Raji (cell line): Measurements from ENCODE around the gene GRK1.

Experiments used
- POLR2A ChIP-seq: IDR thresholded peaks from 2 replicates; pipeline ENCODE4 v1.6.1; 2011; ENCODE audit warnings: low read depth, low read length, control low read depth; ENCODE audit not compliant: insufficient read depth

Gene GRK1

DNA sequence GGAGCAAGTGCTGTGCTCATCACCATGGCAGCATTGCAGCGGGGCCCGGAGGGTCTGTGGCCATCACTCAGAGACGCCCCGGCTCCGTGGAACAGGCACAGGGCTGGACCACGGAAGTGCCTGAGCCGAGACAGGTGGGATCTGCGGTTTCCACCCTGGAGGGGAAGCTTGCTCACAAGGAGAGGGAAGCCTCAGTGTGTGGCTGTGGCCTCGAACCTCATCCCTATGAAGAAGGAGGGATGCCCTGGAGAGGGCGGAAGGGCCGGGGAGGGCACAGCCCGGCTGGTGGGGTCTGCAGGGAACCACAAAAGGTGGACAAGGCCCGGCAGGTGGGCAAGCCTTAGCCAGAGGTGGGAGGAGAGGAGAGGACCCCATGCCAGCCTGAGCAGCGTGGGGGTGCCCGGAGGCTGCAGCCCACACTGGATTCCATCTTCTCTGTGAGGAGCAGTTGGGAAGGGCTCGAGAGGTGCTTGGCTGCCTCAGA is 61.6 kb downstream of the GRK1 start:
- no peak for TF ChIP-seq POLR2A

DNA sequence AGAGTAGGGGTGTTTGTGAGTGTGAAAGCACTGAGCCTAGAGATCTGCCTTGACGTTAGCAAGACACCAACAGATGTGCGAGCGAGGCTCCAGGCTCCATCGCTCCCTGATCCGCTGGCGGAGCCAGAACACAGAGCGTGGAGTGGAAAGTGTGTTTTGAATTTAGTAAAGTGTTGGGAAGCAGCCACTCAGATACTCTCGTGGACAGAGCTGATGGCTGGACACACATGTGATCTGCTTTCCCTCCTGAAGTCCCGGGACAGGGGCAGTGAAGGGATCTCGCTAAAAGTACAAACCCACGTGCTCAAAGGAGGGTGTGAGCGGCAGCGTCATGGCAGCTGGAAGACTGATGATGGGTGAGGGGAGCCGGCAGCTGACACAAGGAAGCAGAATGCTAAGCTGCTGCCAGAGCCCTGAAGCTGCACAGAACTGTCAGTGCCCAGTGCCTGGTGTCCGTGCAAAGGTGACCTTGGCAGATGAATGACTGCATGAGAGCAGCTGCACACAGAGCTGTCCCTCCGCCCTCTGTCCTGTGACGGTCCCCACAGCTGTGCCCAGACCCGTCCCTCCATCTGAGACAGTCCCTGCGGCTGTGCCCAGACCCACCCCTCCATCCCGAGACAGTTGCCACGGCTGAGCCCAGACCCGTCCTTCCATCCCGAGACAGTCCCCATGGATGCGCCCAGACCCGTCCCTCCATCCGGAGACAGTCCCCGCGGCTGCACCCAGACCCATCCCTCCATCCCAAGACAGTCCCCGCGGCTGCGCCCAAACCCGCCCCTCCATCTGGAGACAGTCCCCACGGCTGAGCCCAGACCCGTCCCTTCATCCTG is 62.4 kb downstream of the GRK1 start:
- no peak for TF ChIP-seq POLR2A

DNA sequence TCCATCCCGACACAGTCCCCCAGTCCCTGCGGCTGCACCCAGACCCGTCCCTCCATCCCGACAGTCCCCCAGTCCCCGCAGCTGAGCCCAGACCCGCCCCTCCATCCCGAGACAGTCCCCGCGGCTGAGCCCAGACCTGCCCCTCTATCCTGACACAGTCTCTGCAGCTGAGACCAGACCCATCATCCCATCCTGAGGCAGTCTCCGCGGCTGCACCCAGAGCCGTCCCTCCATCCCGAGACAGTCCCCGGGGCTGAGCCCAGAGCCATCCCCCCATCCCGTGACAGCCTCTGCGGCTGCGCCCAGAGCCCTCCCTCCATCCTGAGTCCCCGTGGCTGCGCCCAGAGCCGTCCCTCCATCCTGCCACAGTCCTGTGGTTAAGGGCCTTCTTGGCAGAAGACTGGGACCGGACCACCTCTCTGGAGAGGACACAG is 63.3 kb downstream of the GRK1 start:
- TF ChIP-seq POLR2A = no peak

DNA sequence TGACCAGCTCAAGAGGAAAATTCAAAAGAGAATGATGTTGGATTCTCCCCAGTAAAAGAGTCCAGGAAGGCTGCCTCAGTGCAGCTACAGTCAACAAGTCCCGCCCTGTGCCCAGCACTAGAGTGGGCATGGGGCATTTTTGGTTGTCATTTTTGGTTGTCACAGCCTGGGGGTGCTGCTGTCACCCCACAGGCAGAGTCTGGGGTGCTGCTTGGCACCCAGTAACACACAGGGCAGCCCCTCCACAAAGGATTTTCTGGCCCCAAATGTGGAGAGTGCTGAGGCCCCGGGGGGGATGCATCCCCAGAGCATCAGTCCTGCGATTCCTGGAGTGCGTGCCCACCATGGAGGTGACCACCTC is 63.8 kb downstream of the GRK1 start:
- no peak for TF ChIP-seq POLR2A

DNA sequence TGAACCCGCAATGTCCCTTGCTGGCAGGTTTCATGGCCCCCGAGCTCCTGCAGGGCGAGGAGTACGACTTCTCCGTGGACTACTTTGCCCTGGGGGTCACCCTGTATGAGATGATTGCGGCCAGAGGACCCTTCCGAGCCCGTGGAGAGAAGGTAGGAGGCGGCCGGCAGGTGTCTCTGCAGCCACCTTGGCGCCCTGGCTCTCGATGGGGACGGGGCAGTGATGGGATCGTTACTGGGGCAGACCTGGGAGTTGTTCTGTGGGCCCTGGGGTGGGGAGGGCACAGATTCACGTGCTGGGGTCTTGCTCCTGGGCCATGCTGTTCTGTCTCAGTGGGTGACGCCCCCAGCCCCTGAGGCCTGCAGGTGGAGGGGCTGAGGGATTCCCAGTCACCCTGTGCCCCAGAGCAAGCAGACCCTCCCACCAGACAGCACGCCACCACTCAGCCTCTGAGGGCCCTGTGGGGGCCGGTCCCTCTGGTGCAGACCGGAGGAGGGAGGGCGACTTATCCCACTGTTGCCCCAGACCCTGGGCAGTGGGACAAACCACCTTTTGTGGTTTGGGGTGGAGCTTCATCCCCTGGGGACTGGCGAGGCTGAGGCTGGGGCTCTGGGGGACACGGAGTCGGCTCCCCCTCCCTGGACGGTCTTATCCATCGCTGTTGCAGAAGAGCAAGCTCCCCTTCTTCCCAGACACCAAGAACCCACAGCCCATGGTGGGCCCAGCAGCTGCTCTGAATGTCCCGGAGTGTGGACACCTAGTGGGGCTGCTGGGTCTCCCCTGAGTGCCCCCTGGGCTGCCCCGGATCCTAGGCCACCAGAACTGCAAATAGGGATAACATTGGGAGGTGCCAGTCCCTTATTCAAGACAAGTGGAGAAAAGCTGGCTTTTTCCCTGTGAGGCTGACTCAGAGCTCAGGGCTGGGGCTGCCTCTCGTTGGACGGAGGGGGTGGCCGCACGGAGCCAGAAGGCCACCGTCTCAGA is 64.5 kb downstream of the GRK1 start:
- no peak for TF ChIP-seq POLR2A

DNA sequence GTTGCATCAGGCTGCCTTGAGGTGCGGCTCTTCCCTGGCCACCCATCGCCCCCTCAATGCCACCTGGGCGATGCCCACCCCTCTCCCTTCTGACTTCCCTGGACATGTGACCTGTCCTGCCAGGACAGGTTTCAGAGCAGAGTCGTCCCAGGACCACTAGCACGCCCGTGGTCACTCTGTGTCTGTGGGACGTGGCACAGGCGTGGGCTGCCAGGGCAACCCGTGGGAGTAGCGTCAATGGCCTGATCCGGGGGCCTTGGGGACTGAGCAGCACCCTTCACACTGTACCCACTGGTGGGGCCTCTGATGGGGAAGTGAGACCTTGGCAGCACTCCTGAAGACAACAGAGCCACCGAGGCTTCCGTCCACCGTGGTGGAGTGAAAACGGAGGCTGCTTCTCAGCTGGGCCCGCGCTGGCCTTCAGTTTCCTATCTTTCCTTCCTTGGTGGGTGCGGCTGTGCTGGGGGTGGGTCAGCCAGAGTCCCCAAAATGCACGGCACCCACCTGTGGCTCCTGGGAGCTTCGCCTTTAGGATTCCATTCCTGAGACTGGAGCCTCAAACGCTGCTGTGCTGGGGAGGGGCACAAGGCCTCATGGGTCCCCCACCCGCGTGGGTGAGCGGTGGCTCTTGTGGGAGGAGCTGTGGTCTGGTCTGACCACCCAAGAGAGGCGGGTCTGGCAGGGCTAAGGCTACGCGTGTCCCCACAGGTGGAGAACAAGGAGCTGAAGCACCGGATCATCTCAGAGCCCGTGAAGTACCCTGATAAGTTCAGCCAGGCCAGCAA is 65.3 kb downstream of the GRK1 start:
- TF ChIP-seq POLR2A = no peak

DNA sequence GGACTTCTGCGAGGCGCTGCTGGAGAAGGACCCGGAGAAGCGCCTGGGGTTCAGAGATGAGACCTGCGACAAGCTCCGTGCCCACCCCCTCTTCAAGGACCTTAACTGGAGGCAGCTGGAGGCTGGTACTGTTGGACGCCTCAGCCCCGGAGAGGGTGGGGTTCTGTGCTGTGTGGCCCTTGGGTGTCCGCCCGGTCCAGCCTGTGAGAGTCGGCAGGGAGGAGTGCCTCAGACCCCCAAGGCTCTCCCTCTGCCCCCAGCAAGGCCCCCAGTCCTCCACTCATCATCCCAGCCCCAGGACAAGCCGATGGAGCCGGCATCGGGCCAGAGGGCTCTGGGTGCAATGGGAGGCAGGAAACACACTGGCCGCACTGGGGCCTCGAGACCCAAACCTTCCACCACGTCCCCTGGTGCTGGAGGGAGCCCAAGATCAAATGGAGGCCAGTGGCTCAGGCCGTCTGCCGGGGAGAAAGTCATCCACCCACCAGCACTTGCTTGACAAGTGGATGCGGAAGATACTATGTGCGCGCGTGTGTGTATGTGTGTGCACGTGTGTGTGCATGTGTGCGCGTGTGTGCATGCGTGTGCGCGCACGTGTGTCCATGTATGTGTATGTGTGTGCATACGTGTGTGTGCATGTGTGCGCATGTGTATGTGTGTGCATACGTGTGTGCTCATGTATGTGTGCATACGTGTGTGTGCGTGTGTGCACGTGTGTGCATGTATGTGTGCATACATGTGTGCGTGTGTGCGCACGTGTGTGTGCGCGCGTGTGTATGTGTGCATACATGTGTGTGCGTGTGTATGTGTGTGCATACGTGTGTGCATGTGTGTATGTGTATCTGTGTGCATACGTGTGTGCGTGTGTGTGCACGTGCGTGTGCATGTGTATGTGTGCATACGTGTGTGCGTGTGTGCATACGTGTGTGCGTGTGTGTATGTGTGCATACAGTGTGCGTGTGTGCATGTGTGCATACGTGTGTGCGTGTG is 66.2 kb downstream of the GRK1 start:
- no peak for TF ChIP-seq POLR2A

DNA sequence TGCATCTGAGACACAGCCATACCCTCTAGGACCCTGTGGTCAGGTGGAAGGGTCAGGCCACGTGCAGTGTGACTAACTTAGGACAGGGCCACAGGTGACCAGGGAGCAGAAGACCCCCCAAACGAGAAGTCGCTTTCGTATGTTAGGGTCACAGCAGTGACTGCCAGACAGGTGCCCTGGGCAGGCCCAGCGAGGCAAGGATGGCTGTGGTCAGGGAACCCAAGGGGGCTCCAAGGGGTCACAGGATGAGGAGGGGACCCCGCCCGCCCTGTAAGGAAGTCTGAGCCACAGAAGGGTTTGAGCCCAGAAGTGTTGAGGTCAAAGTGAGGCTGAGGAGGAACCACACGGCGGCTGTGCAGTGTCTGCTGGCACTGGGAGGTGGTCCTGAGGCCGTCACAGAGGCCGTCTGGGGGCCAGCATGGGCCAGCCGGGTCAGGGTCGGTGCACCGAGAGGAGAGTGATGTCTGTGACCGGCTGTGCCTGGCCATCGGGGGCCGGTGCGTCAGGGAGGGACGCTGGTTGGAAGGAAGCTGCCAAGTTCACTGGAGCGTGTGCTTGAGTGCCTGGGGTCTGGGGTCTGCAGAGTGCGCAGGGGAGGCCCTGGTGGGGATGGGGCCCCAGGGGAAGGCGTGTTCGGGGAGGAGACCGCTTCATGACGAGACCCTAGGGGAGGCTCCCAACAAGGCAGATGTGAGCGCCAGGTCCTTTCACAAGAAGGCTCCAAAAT is 67.2 kb downstream of the GRK1 start:
- no peak for TF ChIP-seq POLR2A

DNA sequence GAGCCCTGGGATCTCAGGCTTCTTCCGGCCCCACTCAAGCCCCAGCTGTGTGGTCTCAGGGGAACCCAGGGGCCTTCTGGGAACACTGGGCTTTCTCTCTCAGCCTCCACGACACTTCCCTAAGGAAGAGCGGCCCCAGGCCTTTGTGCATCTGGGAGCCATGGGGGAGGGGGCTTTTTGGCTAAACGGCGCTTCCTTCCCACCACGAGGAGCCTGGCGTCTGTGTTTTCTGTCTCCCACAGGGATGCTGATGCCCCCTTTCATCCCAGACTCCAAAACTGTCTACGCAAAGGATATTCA is 67.8 kb downstream of the GRK1 start:
- TF ChIP-seq POLR2A = no peak

DNA sequence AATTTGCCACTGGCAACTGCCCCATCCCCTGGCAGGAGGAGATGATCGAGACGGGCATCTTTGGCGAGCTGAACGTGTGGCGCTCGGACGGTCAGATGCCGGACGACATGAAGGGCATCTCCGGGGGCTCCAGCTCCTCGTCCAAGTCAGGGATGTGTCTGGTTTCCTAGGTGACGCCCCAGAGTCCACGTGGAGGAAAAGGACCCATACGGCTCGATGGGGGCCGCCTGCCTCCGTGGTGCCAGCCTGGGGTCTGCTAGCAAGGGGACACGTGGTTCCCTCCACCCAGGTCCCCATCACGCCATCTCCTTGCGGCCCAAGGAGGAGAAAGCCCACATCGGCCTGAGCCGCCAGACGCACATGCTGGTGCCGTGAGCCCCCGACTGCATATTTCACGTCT is 68.2 kb downstream of the GRK1 start:
- no peak for TF ChIP-seq POLR2A

DNA sequence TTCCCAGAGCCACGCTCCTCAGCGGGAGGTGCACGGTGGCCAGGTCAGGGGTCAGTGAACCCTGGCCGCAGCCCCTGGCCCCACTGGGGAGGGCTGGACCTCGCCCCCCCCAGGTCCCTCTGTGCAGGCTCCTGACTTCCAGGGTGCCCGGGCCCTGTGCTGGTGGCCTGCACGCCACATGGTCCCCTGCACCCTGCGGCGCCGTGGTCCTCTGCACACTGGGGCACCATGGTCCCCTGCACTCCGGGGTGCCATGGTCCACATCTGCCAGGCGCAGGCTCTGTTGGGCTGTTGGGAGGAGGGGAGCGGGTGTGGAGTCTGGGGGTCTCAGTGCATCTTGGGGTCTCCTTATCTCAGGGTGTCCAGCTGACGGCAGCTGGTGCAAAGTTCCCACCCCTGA is 68.7 kb downstream of the GRK1 start:
- no peak for TF ChIP-seq POLR2A

DNA sequence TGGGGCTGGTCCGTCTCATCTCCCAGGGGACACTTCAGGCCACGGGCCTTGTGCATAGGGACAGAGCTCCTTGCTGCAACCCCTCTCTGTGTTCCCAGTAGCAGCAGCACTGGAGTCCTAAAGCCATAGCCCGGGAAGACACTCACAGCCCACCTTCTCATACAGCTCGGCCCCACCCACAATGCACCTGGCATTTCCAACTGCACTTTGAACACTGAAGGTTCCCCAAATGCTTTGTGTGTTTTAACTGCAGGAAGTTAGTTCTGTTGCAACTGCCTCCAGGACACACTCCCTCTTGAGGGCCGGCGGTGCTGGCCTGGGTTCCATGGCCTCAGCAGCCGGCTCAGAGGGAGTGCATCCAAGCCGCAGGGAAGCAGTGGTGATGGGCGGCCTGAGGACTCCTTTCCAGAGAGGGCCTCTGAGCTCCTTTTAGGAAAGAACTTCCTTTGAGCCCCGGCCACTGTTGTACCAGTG is 69.3 kb downstream of the GRK1 start:
- no peak for TF ChIP-seq POLR2A

DNA sequence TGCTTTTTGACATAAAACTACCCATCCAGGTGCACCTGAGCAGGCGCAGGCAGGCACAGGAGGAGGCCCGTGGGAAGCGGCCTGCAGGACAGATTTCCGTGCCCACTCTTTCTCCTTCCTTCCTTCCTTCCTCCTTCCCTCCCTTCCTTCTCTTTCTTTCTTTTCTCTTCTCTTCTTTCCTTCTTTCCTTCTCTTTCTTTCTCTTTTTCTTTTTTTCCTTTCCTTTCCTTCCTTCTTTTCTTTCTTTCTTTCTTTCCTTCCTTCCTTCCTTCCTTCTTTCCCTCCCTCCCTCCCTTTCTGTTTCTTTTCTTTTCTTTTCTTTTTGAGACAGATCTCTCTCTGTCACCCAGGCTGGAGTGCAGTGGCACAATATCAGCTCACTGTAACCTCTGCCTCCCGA is 70.8 kb downstream of the GRK1 start:
- no peak for TF ChIP-seq POLR2A
